ENCODE results near the gene PLPP4.

PLPP4 gene

GRCh38 chr10:120559800-120560199 lies 102.8 kb downstream of the PLPP4 start:
- Histone ChIP-seq H4K20me1 (ENCODE audit: insufficient read depth, low read length) (no peaks in the 10 kb centered on the region), H3K27ac (ENCODE audit: low read length) (no peak overlapping the region), H3K9ac (ENCODE audit: low read depth, low read length) (no peak overlapping the region), H3K36me3 (ENCODE audit: insufficient read depth, low read length) (no peaks in the 10 kb centered on the region), H2AFZ (ENCODE audit: low read depth, low read length) (no peak overlapping the region), H3K4me2 (ENCODE audit: insufficient read depth, low read length) (no peak overlapping the region), H3K79me2 (ENCODE audit: insufficient read depth, low read length) (no peaks in the 10 kb centered on the region), H3K9me3 (ENCODE audit: insufficient read depth, low read length, severe bottlenecking) (no peaks in the 10 kb centered on the region), H3K4me1 (ENCODE audit: insufficient read depth, low read length) (no peaks in the 10 kb centered on the region), H3K27me3 (ENCODE audit: insufficient read depth, low read length, poor library complexity) (no peaks in the 10 kb centered on the region), H3K4me3 (ENCODE audit: low read depth in 1 of 2, low read length in 2 of 2) (no peak overlapping the region)
- DNase-seq (no peak), ATAC-seq (ENCODE audit: insufficient read depth, low read depth) (no peak)
- TF ChIP-seq EZH2 (IDR thresholded peaks at IDR 0.05; ENCODE audit: borderline replicate concordance, low read depth, low read length, severe bottlenecking) (no peak), CTCF (IDR thresholded peaks at IDR 0.05; ENCODE audit: borderline replicate concordance, extremely low read depth, low read length, poor library complexity, severe bottlenecking) (no peak)

GRCh38 chr10:120562956-120563355 lies 105.9 kb downstream of the PLPP4 start:
- no peaks in the 10 kb centered on the region for H3K4me1 ChIP-seq (ENCODE audit: insufficient read depth, low read length)
- H3K27me3 ChIP-seq (ENCODE audit: insufficient read depth, low read length, poor library complexity): no peaks in the 10 kb centered on the region
- DNase-seq: no peak
- H3K27ac ChIP-seq (ENCODE audit: low read length): no peak overlapping the region
- H3K4me2 ChIP-seq (ENCODE audit: insufficient read depth, low read length): no peak overlapping the region
- no peaks in the 10 kb centered on the region for H4K20me1 ChIP-seq (ENCODE audit: insufficient read depth, low read length)
- H2AFZ ChIP-seq (ENCODE audit: low read depth, low read length): no peak overlapping the region
- H3K79me2 ChIP-seq (ENCODE audit: insufficient read depth, low read length): no peaks in the 10 kb centered on the region
- H3K9ac ChIP-seq (ENCODE audit: low read depth, low read length): no peak overlapping the region
- no peak overlapping the region for H3K4me3 ChIP-seq (ENCODE audit: low read depth in 1 of 2, low read length in 2 of 2)
- H3K36me3 ChIP-seq (ENCODE audit: insufficient read depth, low read length): no peaks in the 10 kb centered on the region
- no peak for TF ChIP-seq EZH2 (IDR thresholded peaks at IDR 0.05; ENCODE audit: borderline replicate concordance, low read depth, low read length, severe bottlenecking)
- TF ChIP-seq CTCF (IDR thresholded peaks at IDR 0.05; ENCODE audit: borderline replicate concordance, extremely low read depth, low read length, poor library complexity, severe bottlenecking): no peak
- no peak for ATAC-seq (ENCODE audit: insufficient read depth, low read depth)
- no peaks in the 10 kb centered on the region for H3K9me3 ChIP-seq (ENCODE audit: insufficient read depth, low read length, severe bottlenecking)

GRCh38 chr10:120570418-120570817 lies 113.4 kb downstream of the PLPP4 start:
- ATAC-seq (ENCODE audit: insufficient read depth, low read depth): no peak
- H3K27ac ChIP-seq (ENCODE audit: low read length): no peak overlapping the region

More at GRCh38 chr10:120570418-120570817, 113.4 kb downstream of the PLPP4 start:
- no peaks in the 10 kb centered on the region for H3K79me2 ChIP-seq (ENCODE audit: insufficient read depth, low read length)
- no peak overlapping the region for H2AFZ ChIP-seq (ENCODE audit: low read depth, low read length)
- no peak overlapping the region for H3K9ac ChIP-seq (ENCODE audit: low read depth, low read length)
- no peaks in the 10 kb centered on the region for H3K27me3 ChIP-seq (ENCODE audit: insufficient read depth, low read length, poor library complexity)
- no peaks in the 10 kb centered on the region for H3K9me3 ChIP-seq (ENCODE audit: insufficient read depth, low read length, severe bottlenecking)
- H3K4me2 ChIP-seq (ENCODE audit: insufficient read depth, low read length): no peak overlapping the region
- no peaks in the 10 kb centered on the region for H3K36me3 ChIP-seq (ENCODE audit: insufficient read depth, low read length)
- TF ChIP-seq CTCF (IDR thresholded peaks at IDR 0.05; ENCODE audit: borderline replicate concordance, extremely low read depth, low read length, poor library complexity, severe bottlenecking): no peak
- no peak for TF ChIP-seq EZH2 (IDR thresholded peaks at IDR 0.05; ENCODE audit: borderline replicate concordance, low read depth, low read length, severe bottlenecking)
- no peak overlapping the region for H3K4me3 ChIP-seq (ENCODE audit: low read depth in 1 of 2, low read length in 2 of 2)
- H3K4me1 ChIP-seq (ENCODE audit: insufficient read depth, low read length): no peaks in the 10 kb centered on the region
- DNase-seq: no peak
- no peaks in the 10 kb centered on the region for H4K20me1 ChIP-seq (ENCODE audit: insufficient read depth, low read length)

Measured in DND-41 (cell line).